Measurements from ENCODE around the gene CTRB1.
"Not testable (repeated sequence)": the region's sequence is repeated elsewhere in the genome, so short reads cannot be mapped to it uniquely, and the experiment has no call there.

CTRB1 gene

DNA sequence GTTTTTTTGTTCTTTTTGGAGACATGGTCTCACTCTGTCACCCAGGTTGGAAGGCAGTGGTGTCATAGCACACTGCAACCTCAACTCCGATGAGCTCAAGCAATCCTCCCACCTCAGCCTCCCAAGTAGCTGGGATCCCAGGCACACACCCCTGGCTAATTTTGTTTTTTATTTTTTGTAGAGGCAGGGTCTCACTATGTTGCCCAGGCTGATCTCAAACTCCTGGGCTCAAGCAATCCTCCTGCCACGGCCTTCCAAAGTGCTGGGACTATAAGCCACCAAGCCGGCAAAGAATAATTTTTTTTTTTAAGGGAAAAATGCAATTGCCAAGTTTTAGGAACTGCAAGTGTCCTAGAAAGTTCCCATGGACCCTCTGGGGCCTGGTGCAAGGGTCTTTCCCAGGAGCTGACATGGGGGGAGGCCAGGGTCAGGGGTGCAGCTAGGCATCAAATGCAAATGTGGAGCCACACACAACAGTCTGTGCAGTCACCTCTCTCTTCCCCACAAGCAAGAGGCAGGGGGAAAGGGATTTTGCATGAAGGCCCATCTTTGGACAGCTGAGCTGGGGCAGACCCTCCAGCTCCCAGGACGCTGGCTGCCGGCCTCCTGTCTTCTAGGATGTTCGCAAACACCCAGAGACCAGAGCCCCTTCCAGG is 52.8 kb downstream of the CTRB1 start:
- DNase-seq (ENCODE audit: low read depth in 3 of 3): no peak

GRCh38 chr16:75272097-75272551 is 53.3 kb downstream of the CTRB1 start:
- no peak for DNase-seq (ENCODE audit: low read depth in 3 of 3)

- DNase-seq (ENCODE audit: low read depth in 3 of 3): not testable (repeated sequence)
These were observed 53.8 kb downstream of the CTRB1 start for GRCh38 chr16:75272629-75273028.

GRCh38 chr16:75273054-75273925 is 54.5 kb downstream of the CTRB1 start:
- no peak for DNase-seq (ENCODE audit: low read depth in 3 of 3)
